Mucosa of descending colon (tissue), 3 donors: ENCODE results near the gene PHC2. TPM values are rescaled to one million over a fixed set of nuclear protein-coding genes. Genes with fewer than 3 reads are reported as not detected.

Source experiments
- ATAC-seq: fragments of 200-7000 bp; cut with Tn5 transposase; one replicate; pipeline ENCODE4 v1.9.1; 2020; ENCODE audit warnings: mild to moderate bottlenecking, moderate library complexity
- DNase-seq, 3 donors: peaks; one replicate each; pipeline ENCODE4 v3.0.0-alpha.2; 2020
- H3K36me3 ChIP-seq: fragments of 200-600 bp; one replicate; pipeline ENCODE4 v1.8.0; 2021; ENCODE audit warnings: low read depth, mild to moderate bottlenecking
- H3K4me1 ChIP-seq: fragments of 200-600 bp; one replicate; pipeline ENCODE4 v1.8.0; 2021; ENCODE audit warnings: low read depth, mild to moderate bottlenecking
- H3K4me3 ChIP-seq: fragments of 200-600 bp; one replicate; pipeline ENCODE4 v1.8.0; 2021; ENCODE audit warnings: mild to moderate bottlenecking
- H3K9me3 ChIP-seq: fragments of 200-600 bp; one replicate; pipeline ENCODE4 v1.8.0; 2021; ENCODE audit warnings: mild to moderate bottlenecking
- intact Hi-C, 2 donors: fragments of 100-400 bp; cut with DNase I in 1 of 2; cut with micrococcal nuclease in 1 of 2; formaldehyde crosslinking; loops; one replicate each; pipeline versions ENCODE4 v1.11.0 to v1.11.1; 2022; cut with DNase I, micrococcal nuclease
- total RNA-seq, 3 donors: library from RNA; stranded (reverse); fragmentation: NEBNext Ultra II Directional in 2 of 3; extraction: Animal tissue kit (Norgen Biotek cat#: 25700) in 2 of 3; gene quantifications; one replicate each; pipeline versions ENCODE4 v1.2.1 to v1.2.4, GENCODE V29; 2021 to 2023
- TF ChIP-seq, protein P1 (sequence below): fragments of 200-600 bp; IDR thresholded peaks from one replicate; pipeline ENCODE4 v1.8.0; 2022; ENCODE audit warnings: antibody characterized with exemption, mild to moderate bottlenecking
- donor health status: DM: no; HTN: no; CAD: no; lungs with moderate emphysema.
- donor health status: DM: no; HTN: no; CAD: no.
- donor health status: DM: no; HTN: yes; CAD: no.

The PHC2 gene
- total RNA-seq, 3 donors from 2014 or later = 49.5 to 99.0 (median 60.5) TPM

DNA sequence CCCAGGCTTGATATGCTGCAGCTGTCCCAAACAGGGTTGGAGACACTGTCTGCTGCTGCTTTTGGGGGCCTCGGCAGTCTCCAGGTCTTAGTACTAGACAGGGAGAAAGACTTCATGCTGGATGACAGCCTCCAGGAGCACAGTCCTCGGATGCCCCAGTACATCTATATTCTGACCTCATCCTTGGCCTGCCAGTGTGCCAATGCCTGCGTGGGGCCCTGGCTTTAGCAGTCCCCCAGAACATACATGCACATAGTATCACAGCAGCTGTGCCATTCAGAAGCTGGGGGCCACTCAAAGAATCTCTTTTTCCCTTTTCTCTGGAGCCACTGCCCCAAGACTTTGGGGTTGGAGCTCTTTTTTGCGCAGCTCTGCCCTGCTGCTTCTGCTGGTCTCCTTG, 37.1 kb upstream of the PHC2 start:
- TF ChIP-seq, protein P1, sequence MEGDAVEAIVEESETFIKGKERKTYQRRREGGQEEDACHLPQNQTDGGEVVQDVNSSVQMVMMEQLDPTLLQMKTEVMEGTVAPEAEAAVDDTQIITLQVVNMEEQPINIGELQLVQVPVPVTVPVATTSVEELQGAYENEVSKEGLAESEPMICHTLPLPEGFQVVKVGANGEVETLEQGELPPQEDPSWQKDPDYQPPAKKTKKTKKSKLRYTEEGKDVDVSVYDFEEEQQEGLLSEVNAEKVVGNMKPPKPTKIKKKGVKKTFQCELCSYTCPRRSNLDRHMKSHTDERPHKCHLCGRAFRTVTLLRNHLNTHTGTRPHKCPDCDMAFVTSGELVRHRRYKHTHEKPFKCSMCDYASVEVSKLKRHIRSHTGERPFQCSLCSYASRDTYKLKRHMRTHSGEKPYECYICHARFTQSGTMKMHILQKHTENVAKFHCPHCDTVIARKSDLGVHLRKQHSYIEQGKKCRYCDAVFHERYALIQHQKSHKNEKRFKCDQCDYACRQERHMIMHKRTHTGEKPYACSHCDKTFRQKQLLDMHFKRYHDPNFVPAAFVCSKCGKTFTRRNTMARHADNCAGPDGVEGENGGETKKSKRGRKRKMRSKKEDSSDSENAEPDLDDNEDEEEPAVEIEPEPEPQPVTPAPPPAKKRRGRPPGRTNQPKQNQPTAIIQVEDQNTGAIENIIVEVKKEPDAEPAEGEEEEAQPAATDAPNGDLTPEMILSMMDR = no peak

DNA sequence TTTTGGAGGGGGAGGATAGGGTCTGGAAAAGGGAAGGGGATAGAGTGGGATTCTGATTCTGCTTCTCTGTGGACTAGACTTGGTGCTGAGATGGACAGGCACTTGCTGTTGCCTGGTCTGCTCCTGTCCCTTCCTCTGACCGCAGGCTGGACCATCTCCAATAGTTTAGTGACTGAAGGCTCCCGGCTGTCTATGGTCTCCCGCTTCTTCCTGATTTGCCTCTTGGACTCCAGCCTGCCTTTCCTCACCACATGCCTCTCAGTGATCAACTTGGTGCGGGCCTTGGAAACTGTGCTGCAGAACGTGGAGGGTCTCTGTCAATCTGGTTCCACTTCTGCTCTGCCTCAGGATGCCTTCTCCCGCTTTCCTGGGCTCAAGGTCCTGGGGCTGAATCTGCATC, 35.3 kb upstream of the PHC2 start:
- DNase-seq (peak in 1 of 3 donors; percentile 46), ATAC-seq (no peak)
- H3K9me3 ChIP-seq = no peaks in the 10 kb centered on the region
- no peaks in the 10 kb centered on the region for H3K4me1 ChIP-seq
- no peaks in the 10 kb centered on the region for H3K36me3 ChIP-seq
- intact Hi-C loops = loop anchor here in 1 of 2 donors (10.0 kb wide), 1 partner anchor 91 kb away; no protein-coding TSS in a partner anchor
- TF ChIP-seq, protein P1 = no peak
- H3K4me3 ChIP-seq = no peak overlapping the region

More for the DNA sequence above, 37.1 kb upstream of the PHC2 start:
- no peak for ATAC-seq
- DNase-seq = no peak
- H3K4me3 ChIP-seq = no peak overlapping the region
- intact Hi-C loops = loop anchor here in 1 of 2 donors (10.0 kb wide), 1 partner anchor 93 kb away; no protein-coding TSS in a partner anchor
- no peaks in the 10 kb centered on the region for H3K9me3 ChIP-seq
- no peaks in the 10 kb centered on the region for H3K4me1 ChIP-seq
- H3K36me3 ChIP-seq = no peaks in the 10 kb centered on the region

DNA sequence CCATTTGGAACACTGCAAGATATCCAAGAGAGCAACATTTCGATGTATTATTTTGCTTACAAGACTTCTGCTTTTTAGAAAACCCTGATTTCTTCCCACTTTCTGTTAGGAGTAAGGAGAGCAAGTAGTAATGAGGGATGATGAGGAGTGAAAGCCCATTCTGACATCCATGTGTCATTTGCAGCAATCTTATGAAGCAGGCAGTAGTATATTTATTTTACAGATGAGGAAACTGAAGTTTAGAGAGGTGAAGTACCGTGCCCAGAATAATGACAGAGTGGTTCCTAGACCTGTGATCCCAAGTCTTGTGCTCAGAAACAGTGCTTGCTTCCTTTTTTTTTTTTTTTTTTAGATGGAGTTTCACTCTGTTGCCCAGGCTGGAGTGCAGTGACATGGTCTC, 34.4 kb upstream of the PHC2 start:
- DNase-seq (no peak), ATAC-seq (no peak)
- no peaks in the 10 kb centered on the region for H3K4me1 ChIP-seq
- H3K36me3 ChIP-seq = no peaks in the 10 kb centered on the region
- H3K9me3 ChIP-seq = no peaks in the 10 kb centered on the region
- TF ChIP-seq, protein P1 = no peak
- H3K4me3 ChIP-seq = no peak overlapping the region
- intact Hi-C loops = loop anchor here in 1 of 2 donors (10.0 kb wide), 1 partner anchor 91 kb away; no protein-coding TSS in a partner anchor

DNA sequence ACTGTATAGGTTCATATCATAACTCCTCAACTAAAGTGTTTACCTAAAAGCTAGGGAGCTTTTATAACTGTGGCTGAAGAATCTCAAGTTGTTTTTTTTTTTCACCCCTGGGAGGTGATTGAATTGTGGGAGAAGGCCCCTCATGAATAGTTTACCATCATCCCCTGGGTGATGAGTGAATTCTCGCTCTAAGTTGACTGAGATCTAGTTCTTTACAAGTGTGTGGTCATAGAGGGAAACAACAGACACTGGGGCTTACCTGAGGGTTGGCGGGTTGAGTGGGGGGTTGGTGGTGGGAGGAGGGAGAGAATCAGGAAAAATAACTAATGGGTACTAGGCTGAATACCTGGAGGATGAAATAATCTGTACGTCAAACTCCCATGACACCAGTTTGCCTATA, 33.7 kb upstream of the PHC2 start:
- no peak overlapping the region for H3K4me3 ChIP-seq
- H3K9me3 ChIP-seq = no peaks in the 10 kb centered on the region
- H3K4me1 ChIP-seq = no peaks in the 10 kb centered on the region
- H3K36me3 ChIP-seq = no peaks in the 10 kb centered on the region
- ATAC-seq (no peak), DNase-seq (no peak)
- intact Hi-C loops = loop anchor here in 1 of 2 donors (10.0 kb wide), 1 partner anchor 90 kb away; no protein-coding TSS in a partner anchor
- TF ChIP-seq, protein P1 = no peak

DNA sequence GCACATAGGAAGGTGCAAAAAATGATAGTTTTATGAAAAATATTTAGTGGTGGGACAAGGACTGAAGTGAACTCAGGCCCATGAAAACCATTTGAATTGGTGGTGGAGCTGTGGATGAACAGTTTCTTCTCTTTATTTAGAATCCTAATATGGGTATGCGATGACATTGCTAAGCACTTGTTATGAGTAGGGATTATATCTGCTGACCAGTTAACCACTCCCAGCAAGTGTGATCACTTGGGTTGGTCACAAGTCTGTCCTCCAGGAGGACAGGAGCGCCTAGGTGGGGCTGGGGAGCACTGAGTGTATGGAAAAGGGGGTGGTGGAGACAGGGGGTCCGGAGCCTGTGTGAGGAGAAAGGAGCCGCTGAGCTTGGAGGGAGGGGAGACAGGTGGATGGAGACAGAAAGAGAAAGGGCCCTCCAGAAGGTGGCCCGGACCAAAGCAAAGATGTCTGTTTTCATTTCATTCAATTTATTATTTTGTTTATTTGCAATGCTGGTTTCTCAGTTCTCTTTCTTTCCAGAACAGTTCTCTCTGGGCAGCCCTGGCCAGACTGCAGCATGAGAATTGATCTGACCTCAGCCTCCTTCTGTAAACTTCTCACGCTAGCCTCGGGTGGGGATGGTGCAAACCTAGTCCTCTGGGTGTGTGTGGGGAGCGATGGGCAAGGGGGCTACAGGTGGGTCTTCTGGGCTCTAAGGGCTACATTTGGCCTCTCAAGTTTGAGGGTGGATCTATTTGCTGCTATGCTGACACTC, 31.7 kb upstream of the PHC2 start:
- DNase-seq = no peak
- ATAC-seq = no peak
- Histone ChIP-seq H3K36me3 (no peaks in the 10 kb centered on the region), H3K9me3 (no peaks in the 10 kb centered on the region), H3K4me3 (no peak overlapping the region), H3K4me1 (no peaks in the 10 kb centered on the region)
- TF ChIP-seq, protein P1 = no peak
- intact Hi-C loops = loop anchor here in 1 of 2 donors (10.0 kb wide), 1 partner anchor 88 kb away; no protein-coding TSS in a partner anchor
